MV-4-11 (cell line): ENCODE data around the gene PAGE2.
A peak's percentile ranks its signal among the peaks of the same experiment; 100 is the strongest.
"Not testable (repeated sequence)": the region's sequence is repeated elsewhere in the genome, so short reads cannot be mapped to it uniquely, and the experiment has no call there.

ENCODE experiments used
- DNase-seq: peaks from one replicate; lab custom pipeline; 2025; lab: John Stamatoyannopoulos, UW

PAGE2 gene

GRCh38 chrX:55088795-55089489, at the start of gene PAGE2:
Gene PAGE2 (plus strand): TSS chrX:55089018. CDS start chrX:55090021, 1,003 bp downstream.
- DNase-seq: no peak

GRCh38 chrX:55039471-55039870, 49.3 kb upstream of the PAGE2 start:
- DNase-seq: no peak

GRCh38 chrX:55041514-55041913, 47.3 kb upstream of the PAGE2 start:
- DNase-seq: no peak

GRCh38 chrX:55050599-55050998, 38.2 kb upstream of the PAGE2 start:
- not testable (repeated sequence) for DNase-seq

GRCh38 chrX:55056820-55057674, 31.8 kb upstream of the PAGE2 start:
- DNase-seq: no peak

GRCh38 chrX:55057675-55058249, 31.1 kb upstream of the PAGE2 start:
- DNase-seq: no peak

GRCh38 chrX:55067180-55067579, 21.6 kb upstream of the PAGE2 start:
- not testable (repeated sequence) for DNase-seq

GRCh38 chrX:55072286-55072685, 16.5 kb upstream of the PAGE2 start:
- DNase-seq: no peak

GRCh38 chrX:55074851-55075467, 13.9 kb upstream of the PAGE2 start, which contains the start of gene PAGE2B:
Gene PAGE2B (plus strand): TSS chrX:55075030. CDS start chrX:55076042, 1,012 bp downstream.
- DNase-seq: no peak

- DNase-seq: no peak
Observed at GRCh38 chrX:55098691-55099090, 9.9 kb downstream of the PAGE2 start.

- DNase-seq: no peak
Observed at GRCh38 chrX:55099162-55099561, 10.3 kb downstream of the PAGE2 start.

- DNase-seq: peak; percentile 5
Observed at GRCh38 chrX:55102754-55103153, 13.9 kb downstream of the PAGE2 start.

- no peak for DNase-seq
Observed at GRCh38 chrX:55107262-55107661, 18.4 kb downstream of the PAGE2 start.

GRCh38 chrX:55107911-55108310, 19.1 kb downstream of the PAGE2 start:
- DNase-seq: no peak

- no peak for DNase-seq
Observed at GRCh38 chrX:55109306-55109705, 20.5 kb downstream of the PAGE2 start.

GRCh38 chrX:55111578-55112254, 22.9 kb downstream of the PAGE2 start:
- no peak for DNase-seq

- not testable (repeated sequence) for DNase-seq
Observed at GRCh38 chrX:55116589-55116988, 27.8 kb downstream of the PAGE2 start.

- no peak for DNase-seq
Observed at GRCh38 chrX:55118574-55118973, 29.8 kb downstream of the PAGE2 start.

- no peak for DNase-seq
Observed at GRCh38 chrX:55119271-55119670, 30.5 kb downstream of the PAGE2 start.

- no peak for DNase-seq
Observed at GRCh38 chrX:55119712-55120111, 30.9 kb downstream of the PAGE2 start.

- DNase-seq: no peak
Observed at GRCh38 chrX:55120761-55121358, 32.0 kb downstream of the PAGE2 start.
